ENCODE data around the gene HPSE2.

Gene HPSE2

DNA sequence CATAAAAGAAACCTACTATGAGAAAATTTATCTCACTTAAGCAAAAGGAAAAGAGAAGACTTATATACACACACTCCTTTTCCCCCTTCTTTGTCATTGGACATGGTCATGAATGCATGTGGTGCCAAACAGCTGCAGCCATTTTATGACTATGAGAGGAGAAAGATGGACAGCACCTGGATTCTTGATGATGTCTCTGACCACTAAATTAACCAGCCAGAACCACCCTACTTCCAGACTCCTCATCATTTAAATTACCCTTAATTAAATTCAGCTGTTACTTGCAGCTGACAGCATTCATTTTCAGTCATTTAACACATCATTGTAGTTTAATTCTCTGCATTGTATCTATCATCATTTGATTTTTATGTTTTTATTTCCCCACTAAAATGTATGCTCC lies 409.9 kb downstream of the HPSE2 start:
- Histone ChIP-seq H3K4me3 (ENCODE audit: low read length) (no peak overlapping the region), H3K9ac (ENCODE audit: low read length) (no peak overlapping the region), H3K27me3 (ENCODE audit: control insufficient read depth, insufficient read depth, low read length) (no peaks in the 10 kb centered on the region), H3K27ac (ENCODE audit: low read length) (no peak overlapping the region), H3K4me1 (ENCODE audit: control insufficient read depth, low read depth, low read length) (no peaks in the 10 kb centered on the region), H3K9me3 (ENCODE audit: control insufficient read depth, low read depth, low read length) (no peaks in the 10 kb centered on the region), H3K36me3 (ENCODE audit: control insufficient read depth, low read depth, low read length) (no peaks in the 10 kb centered on the region)

DNA sequence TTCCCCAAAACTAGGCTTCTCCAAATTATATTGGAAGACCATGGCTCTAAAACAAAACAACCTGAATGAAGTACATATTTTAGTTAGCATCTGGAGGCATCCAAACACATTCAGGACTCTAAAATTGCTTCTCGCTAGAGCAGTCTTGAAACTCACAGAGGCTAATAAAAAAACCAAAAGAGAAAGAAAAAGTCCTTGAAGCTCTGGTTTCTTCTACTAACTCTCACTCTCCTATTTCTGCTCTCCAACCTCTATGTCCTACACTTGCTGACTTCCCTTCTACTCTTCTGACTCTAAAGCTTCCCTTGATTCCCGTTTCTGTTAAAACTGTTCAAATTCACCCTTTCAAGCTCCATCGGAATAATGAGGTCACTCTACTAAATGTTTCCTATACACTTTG lies 418.3 kb downstream of the HPSE2 start:
- Histone ChIP-seq H3K36me3 (ENCODE audit: control insufficient read depth, low read depth, low read length) (no peaks in the 10 kb centered on the region), H3K9me3 (ENCODE audit: control insufficient read depth, low read depth, low read length) (no peaks in the 10 kb centered on the region), H3K27ac (ENCODE audit: low read length) (no peak overlapping the region), H3K27me3 (ENCODE audit: control insufficient read depth, insufficient read depth, low read length) (no peaks in the 10 kb centered on the region), H3K9ac (ENCODE audit: low read length) (no peak overlapping the region), H3K4me1 (ENCODE audit: control insufficient read depth, low read depth, low read length) (no peaks in the 10 kb centered on the region), H3K4me3 (ENCODE audit: low read length) (no peak overlapping the region)

- no peaks in the 10 kb centered on the region for H3K9me3 ChIP-seq (ENCODE audit: control insufficient read depth, low read depth, low read length)
- H3K27me3 ChIP-seq (ENCODE audit: control insufficient read depth, insufficient read depth, low read length), result no peaks in the 10 kb centered on the region
- no peaks in the 10 kb centered on the region for H3K36me3 ChIP-seq (ENCODE audit: control insufficient read depth, low read depth, low read length)
- H3K9ac ChIP-seq (ENCODE audit: low read length), result no peak overlapping the region
- no peak overlapping the region for H3K4me3 ChIP-seq (ENCODE audit: low read length)
- H3K27ac ChIP-seq (ENCODE audit: low read length), result no peak overlapping the region
- no peaks in the 10 kb centered on the region for H3K4me1 ChIP-seq (ENCODE audit: control insufficient read depth, low read depth, low read length)
Measured at GRCh38 chr10:98815039-98815885, 420.4 kb downstream of the HPSE2 start.

DNA sequence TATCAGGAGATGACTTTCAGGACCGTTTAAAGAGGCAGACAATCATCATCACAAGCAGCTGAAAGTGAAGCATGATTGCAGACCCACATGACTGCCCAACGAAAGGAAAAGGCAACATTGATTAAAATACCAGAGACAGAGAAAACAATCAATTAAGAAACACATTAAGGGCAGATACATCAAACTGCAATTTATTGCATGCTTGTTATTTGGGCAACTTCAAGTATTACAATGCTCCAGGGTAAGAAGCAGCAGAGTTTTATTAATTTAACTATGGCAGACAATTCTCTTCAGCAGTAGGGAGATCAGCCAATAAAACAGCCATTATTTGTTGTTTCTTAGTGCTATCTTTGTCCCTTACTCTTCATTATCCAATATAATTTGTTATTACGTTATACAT lies 421.2 kb downstream of the HPSE2 start:
- H3K27me3 ChIP-seq (ENCODE audit: control insufficient read depth, insufficient read depth, low read length), result no peaks in the 10 kb centered on the region
- H3K9ac ChIP-seq (ENCODE audit: low read length), result no peak overlapping the region
- H3K9me3 ChIP-seq (ENCODE audit: control insufficient read depth, low read depth, low read length), result no peaks in the 10 kb centered on the region
- no peaks in the 10 kb centered on the region for H3K4me1 ChIP-seq (ENCODE audit: control insufficient read depth, low read depth, low read length)
- H3K27ac ChIP-seq (ENCODE audit: low read length), result no peak overlapping the region
- no peaks in the 10 kb centered on the region for H3K36me3 ChIP-seq (ENCODE audit: control insufficient read depth, low read depth, low read length)
- no peak overlapping the region for H3K4me3 ChIP-seq (ENCODE audit: low read length)

- Histone ChIP-seq H3K9me3 (ENCODE audit: control insufficient read depth, low read depth, low read length) (no peaks in the 10 kb centered on the region), H3K4me1 (ENCODE audit: control insufficient read depth, low read depth, low read length) (no peaks in the 10 kb centered on the region), H3K9ac (ENCODE audit: low read length) (no peak overlapping the region), H3K27ac (ENCODE audit: low read length) (no peak overlapping the region), H3K36me3 (ENCODE audit: control insufficient read depth, low read depth, low read length) (no peaks in the 10 kb centered on the region), H3K4me3 (ENCODE audit: low read length) (no peak overlapping the region), H3K27me3 (ENCODE audit: control insufficient read depth, insufficient read depth, low read length) (no peaks in the 10 kb centered on the region)
Measured at GRCh38 chr10:98808282-98808892, 427.3 kb downstream of the HPSE2 start.

DNA sequence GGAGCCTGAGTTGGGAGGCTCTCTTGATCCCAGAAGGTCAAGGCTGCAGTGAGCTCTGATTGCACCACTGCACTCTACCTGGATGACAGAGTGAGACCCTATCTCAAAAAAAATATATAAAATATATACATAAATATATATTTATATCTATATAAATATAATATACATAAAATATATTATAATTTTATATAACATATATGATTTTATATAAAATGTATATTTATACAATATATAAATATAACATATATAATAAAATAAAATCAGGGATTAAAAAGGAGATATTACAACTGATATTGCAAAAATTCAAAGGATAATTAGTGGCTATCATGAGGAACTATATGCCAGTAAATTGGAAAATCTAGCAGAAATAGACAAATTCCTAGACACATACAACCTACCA lies 435.4 kb downstream of the HPSE2 start:
- Histone ChIP-seq H3K4me3 (ENCODE audit: low read length) (no peak overlapping the region), H3K9me3 (ENCODE audit: control insufficient read depth, low read depth, low read length) (no peaks in the 10 kb centered on the region), H3K9ac (ENCODE audit: low read length) (no peak overlapping the region)

DNA sequence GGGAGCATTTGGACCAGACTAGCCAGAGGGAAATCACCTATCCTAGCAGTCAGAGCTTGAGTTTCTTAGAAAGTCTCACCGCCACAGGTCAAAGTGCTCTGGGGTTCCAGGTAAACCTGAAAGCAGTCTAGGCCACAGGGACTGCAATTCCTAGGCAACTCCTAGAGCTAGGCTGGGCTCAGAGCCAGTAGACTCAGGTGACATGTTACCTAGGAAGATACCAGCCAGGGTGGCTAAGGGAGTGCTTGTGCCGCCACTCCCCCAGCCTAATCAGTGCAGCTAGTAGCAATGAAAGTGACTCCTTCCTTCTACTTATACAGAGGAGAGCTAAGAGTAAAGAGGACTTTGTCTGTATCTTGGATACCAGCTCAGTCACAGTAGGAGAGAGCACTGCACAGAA lies 440.2 kb downstream of the HPSE2 start:
- no peak overlapping the region for H3K4me3 ChIP-seq (ENCODE audit: low read length)
- no peaks in the 10 kb centered on the region for H3K27me3 ChIP-seq (ENCODE audit: control insufficient read depth, insufficient read depth, low read length)
- H3K4me1 ChIP-seq (ENCODE audit: control insufficient read depth, low read depth, low read length), result no peaks in the 10 kb centered on the region
- no peaks in the 10 kb centered on the region for H3K9me3 ChIP-seq (ENCODE audit: control insufficient read depth, low read depth, low read length)
- H3K27ac ChIP-seq (ENCODE audit: low read length), result no peak overlapping the region
- H3K36me3 ChIP-seq (ENCODE audit: control insufficient read depth, low read depth, low read length), result no peaks in the 10 kb centered on the region
- no peak overlapping the region for H3K9ac ChIP-seq (ENCODE audit: low read length)

More for the DNA sequence above, 435.4 kb downstream of the HPSE2 start:
- Histone ChIP-seq H3K36me3 (ENCODE audit: control insufficient read depth, low read depth, low read length) (no peaks in the 10 kb centered on the region), H3K27me3 (ENCODE audit: control insufficient read depth, insufficient read depth, low read length) (no peaks in the 10 kb centered on the region), H3K4me1 (ENCODE audit: control insufficient read depth, low read depth, low read length) (no peaks in the 10 kb centered on the region), H3K27ac (ENCODE audit: low read length) (no peak overlapping the region)

GRCh38 chr10:98790817-98791216 lies 444.8 kb downstream of the HPSE2 start:
- no peaks in the 10 kb centered on the region for H3K4me1 ChIP-seq (ENCODE audit: control insufficient read depth, low read depth, low read length)
- no peak overlapping the region for H3K9ac ChIP-seq (ENCODE audit: low read length)
- H3K9me3 ChIP-seq (ENCODE audit: control insufficient read depth, low read depth, low read length), result no peaks in the 10 kb centered on the region
- H3K4me3 ChIP-seq (ENCODE audit: low read length), result no peak overlapping the region
- no peaks in the 10 kb centered on the region for H3K27me3 ChIP-seq (ENCODE audit: control insufficient read depth, insufficient read depth, low read length)
- H3K36me3 ChIP-seq (ENCODE audit: control insufficient read depth, low read depth, low read length), result no peaks in the 10 kb centered on the region
- no peak overlapping the region for H3K27ac ChIP-seq (ENCODE audit: low read length)

- H3K9me3 ChIP-seq (ENCODE audit: control insufficient read depth, low read depth, low read length), result no peaks in the 10 kb centered on the region
Measured at GRCh38 chr10:98778277-98778759, 457.3 kb downstream of the HPSE2 start.

DNA sequence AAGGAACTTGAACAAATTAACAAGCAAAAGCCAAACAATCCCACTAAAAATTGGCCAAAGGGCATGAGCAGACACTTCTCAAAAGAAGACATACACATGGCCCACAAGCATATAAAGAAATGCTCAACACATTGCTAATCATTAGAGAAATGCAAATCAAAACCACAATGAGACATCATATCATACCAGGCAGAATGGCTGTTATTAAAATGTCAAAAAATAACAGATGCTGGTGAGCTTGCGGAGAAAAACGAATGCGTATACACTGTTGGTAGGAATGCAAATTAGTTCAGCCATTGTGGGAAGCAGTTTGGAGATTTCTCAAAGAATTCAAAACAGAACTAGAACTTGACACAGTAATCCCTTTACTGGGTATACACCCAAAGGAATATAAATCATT lies 477.2 kb downstream of the HPSE2 start:
- Histone ChIP-seq H3K36me3 (ENCODE audit: control insufficient read depth, low read depth, low read length) (no peaks in the 10 kb centered on the region), H3K4me3 (ENCODE audit: low read length) (no peak overlapping the region), H3K4me1 (ENCODE audit: control insufficient read depth, low read depth, low read length) (no peaks in the 10 kb centered on the region), H3K9me3 (ENCODE audit: control insufficient read depth, low read depth, low read length) (no peaks in the 10 kb centered on the region), H3K9ac (ENCODE audit: low read length) (no peak overlapping the region), H3K27ac (ENCODE audit: low read length) (no peak overlapping the region), H3K27me3 (ENCODE audit: control insufficient read depth, insufficient read depth, low read length) (no peaks in the 10 kb centered on the region)

More at GRCh38 chr10:98778277-98778759, 457.3 kb downstream of the HPSE2 start:
- H3K9ac ChIP-seq (ENCODE audit: low read length), result no peak overlapping the region
- H3K4me3 ChIP-seq (ENCODE audit: low read length), result no peak overlapping the region
- no peaks in the 10 kb centered on the region for H3K36me3 ChIP-seq (ENCODE audit: control insufficient read depth, low read depth, low read length)
- no peaks in the 10 kb centered on the region for H3K4me1 ChIP-seq (ENCODE audit: control insufficient read depth, low read depth, low read length)
- H3K27me3 ChIP-seq (ENCODE audit: control insufficient read depth, insufficient read depth, low read length), result no peaks in the 10 kb centered on the region
- H3K27ac ChIP-seq (ENCODE audit: low read length), result no peak overlapping the region

GRCh38 chr10:98748298-98748697 lies 487.4 kb downstream of the HPSE2 start:
- peaks cover 3% of the 10 kb centered on the region for H3K9me3 ChIP-seq (ENCODE audit: control insufficient read depth, low read depth, low read length)
- H3K4me3 ChIP-seq (ENCODE audit: low read length), result no peak overlapping the region
- H3K27me3 ChIP-seq (ENCODE audit: control insufficient read depth, insufficient read depth, low read length), result no peaks in the 10 kb centered on the region
- no peak overlapping the region for H3K27ac ChIP-seq (ENCODE audit: low read length)
- H3K36me3 ChIP-seq (ENCODE audit: control insufficient read depth, low read depth, low read length), result no peaks in the 10 kb centered on the region
- no peak overlapping the region for H3K9ac ChIP-seq (ENCODE audit: low read length)
- no peaks in the 10 kb centered on the region for H3K4me1 ChIP-seq (ENCODE audit: control insufficient read depth, low read depth, low read length)

GRCh38 chr10:98745645-98746044 lies 490.0 kb downstream of the HPSE2 start:
- Histone ChIP-seq H3K9ac (ENCODE audit: low read length) (no peak overlapping the region), H3K4me3 (ENCODE audit: low read length) (no peak overlapping the region), H3K36me3 (ENCODE audit: control insufficient read depth, low read depth, low read length) (no peaks in the 10 kb centered on the region), H3K27ac (ENCODE audit: low read length) (no peak overlapping the region), H3K9me3 (ENCODE audit: control insufficient read depth, low read depth, low read length) (no peaks in the 10 kb centered on the region), H3K27me3 (ENCODE audit: control insufficient read depth, insufficient read depth, low read length) (no peaks in the 10 kb centered on the region), H3K4me1 (ENCODE audit: control insufficient read depth, low read depth, low read length) (no peaks in the 10 kb centered on the region)

All from iPS-18a (cell line).